Measurements from ENCODE around the gene HMGXB4.

HMGXB4 gene

GRCh38 chr22:35311551-35311999 lies 54.3 kb downstream of the HMGXB4 start:
- no peak for FAIRE-seq

- FAIRE-seq, result no peak
Observed at GRCh38 chr22:35312198-35313059, 55.1 kb downstream of the HMGXB4 start.

GRCh38 chr22:35313311-35314121 lies 56.2 kb downstream of the HMGXB4 start:
- no peak for FAIRE-seq

- no peak for FAIRE-seq
Observed at GRCh38 chr22:35314161-35314942, 57.1 kb downstream of the HMGXB4 start.

- no peak for FAIRE-seq
Observed at GRCh38 chr22:35315141-35315854, 58.0 kb downstream of the HMGXB4 start.

GRCh38 chr22:35315855-35316745 lies 58.8 kb downstream of the HMGXB4 start:
- FAIRE-seq, result no peak

DNA sequence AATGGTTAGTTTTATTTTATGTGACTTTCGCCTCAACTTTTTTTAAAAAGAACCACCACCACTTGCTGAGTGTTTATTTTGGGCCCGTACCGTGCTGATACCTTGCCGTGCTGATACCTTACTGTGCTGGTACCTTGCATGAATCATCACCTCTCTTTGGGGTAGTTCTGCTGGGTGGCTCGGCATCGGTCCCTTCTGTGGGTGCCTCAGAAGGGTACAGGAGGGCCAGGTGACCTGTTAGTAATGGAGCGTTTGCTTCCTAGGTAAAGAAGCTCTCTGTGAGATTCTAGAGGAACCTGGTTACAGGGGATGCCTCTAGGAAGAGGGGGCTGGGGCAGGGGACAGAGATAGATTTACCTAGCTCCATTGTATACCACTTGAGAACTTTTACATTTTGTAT lies 59.5 kb downstream of the HMGXB4 start:
- FAIRE-seq, result no peak

- FAIRE-seq, result no peak
Observed at GRCh38 chr22:35317680-35318290, 60.5 kb downstream of the HMGXB4 start.

GRCh38 chr22:35318346-35319215 lies 61.3 kb downstream of the HMGXB4 start:
- FAIRE-seq, result no peak

DNA sequence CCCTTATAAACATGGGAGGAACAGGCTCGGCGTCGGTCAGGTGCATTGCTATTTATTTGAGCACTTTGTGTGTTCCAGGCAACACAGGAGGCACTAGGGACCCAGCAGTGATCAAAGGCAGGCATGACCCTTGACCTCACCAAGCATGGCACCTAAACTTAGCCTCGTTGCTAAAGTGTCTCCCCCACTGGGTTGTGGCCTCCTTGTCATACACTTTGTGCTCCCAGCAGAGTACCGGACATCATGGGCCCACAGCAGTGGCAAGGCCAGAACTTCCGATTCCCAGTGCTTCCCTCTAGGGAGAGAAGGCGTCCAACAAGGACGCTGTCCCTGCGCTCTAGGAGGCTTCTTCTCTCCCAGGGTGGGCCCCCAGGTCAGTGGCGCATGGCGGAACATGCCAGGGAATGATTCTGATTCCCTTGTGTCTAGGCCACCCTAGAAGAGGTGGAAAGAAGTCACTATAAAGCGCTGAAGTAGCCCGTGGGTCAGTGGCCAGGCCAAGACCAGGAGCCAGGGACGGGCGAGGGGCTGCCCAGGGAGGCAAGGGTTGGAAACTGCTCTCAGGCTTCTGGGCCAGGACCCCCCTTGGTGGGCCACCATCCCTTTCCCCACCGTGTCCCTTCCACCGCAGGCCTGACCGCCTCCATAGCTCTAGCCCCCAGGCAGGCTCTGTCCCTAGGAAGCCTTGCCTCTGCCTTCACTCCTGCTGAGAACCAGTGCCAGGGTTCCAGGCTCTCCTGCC lies 62.1 kb downstream of the HMGXB4 start:
- no peak for FAIRE-seq

GRCh38 chr22:35322126-35322525 lies 64.8 kb downstream of the HMGXB4 start:
- FAIRE-seq, result no peak

DNA sequence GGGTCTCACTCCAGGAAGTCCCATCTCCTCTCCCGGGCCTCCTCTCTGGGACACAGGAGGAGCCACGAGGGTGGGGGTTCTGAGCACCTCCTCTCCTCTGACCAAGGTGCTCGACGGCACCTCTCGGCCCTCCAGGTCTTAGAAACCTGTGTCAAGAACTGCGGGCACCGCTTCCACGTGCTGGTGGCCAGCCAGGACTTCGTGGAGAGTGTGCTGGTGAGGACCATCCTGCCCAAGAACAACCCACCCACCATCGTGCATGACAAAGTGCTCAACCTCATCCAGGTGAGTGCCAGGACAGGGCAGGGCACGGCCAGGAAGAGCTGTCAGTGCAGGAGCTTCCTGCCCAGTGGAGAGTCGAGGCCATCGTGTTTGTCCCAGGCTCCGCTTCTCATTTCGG lies 65.6 kb downstream of the HMGXB4 start:
- no peak for FAIRE-seq

GRCh38 chr22:35323305-35323704 lies 66.0 kb downstream of the HMGXB4 start:
- FAIRE-seq, result no peak

DNA sequence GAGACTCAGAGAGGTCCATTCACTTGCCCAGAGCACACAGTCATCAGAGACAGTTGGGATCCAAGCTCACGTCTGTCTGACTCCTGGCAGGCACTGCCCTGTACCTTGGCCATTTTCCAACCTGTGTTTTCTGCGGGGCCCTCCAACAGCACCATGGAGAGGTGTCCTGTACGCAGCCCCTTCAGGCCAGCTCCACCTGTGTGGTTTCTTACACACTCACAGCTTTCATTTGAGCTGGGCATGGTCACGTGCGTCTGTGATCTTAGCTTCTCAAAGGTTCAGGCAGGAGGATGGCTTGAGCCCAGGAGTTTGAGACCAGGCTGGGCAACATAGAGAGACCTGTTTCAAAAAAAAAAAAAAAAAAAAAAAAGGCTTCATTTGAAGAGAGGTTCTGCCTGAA lies 66.8 kb downstream of the HMGXB4 start:
- FAIRE-seq, result no peak

GRCh38 chr22:35324762-35325161 lies 67.5 kb downstream of the HMGXB4 start:
- no peak for FAIRE-seq

DNA sequence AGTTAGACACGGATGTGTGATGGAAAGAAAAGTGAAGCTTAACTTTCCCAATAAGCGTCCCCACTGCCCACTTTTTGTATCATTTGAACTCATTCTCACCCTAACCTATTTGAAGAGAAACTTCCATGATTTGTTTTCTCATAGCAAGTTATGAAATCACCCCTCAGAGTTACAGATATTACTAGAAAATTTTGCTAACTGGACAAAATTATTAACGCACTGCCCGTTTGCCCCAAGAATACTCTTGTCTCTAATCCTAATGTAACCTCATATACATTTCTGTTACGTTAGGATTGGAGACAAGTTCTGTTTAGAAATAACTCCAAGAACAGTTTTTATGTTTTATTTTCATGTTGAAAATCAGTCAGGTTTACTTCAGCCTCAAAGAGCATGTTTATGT lies 67.9 kb downstream of the HMGXB4 start:
- no peak for FAIRE-seq

DNA sequence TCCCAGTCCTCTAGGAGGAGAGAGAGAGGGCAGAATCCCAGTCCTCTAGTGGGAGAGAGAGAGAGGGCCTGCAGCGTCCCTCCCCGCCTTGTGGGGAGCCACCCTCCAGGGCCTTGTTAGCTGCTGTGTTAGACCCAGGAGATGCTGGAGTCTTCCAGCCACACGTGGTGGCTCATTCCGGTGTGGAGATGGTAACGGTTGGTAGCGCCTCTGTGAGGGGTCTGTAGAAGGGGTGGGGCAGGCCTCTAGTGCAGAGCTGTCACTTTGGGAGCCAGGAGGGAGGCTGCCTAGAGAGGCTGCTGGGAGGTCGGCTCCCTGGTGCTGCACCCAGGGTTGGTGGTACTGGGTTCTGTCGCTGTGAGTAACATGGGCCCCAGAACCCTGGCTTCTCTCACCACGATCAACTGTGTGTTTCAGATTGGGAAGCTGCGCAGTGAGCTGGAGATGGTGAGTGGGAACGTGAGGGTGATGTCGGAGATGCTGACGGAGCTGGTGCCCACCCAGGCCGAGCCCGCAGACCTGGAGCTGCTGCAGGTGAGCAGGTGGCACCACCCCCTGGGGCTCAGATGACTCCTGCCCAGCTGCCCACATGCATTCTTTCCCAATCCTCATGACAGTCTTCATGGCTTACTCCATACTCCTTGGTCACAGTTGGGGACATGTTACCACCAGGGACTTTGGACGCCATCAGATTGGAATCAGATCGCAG lies 69.7 kb downstream of the HMGXB4 start:
- no peak for FAIRE-seq

Data from endometrium (tissue), 2 donors.